Stimulated activated CD4-positive, alpha-beta T cell treated with anti-CD3 and anti-CD28 coated beads, Interleukin-4, amount 100 ng/mL, for 48 hours (primary cell): ENCODE measurements around the gene HES5.

ENCODE experiments used
- DNase-seq, 2 donors: peaks; one replicate each; pipeline ENCODE4 v3.0.0-alpha.2; 2020; ENCODE audit warnings: low read depth in 2 of 2

The HES5 gene

DNA sequence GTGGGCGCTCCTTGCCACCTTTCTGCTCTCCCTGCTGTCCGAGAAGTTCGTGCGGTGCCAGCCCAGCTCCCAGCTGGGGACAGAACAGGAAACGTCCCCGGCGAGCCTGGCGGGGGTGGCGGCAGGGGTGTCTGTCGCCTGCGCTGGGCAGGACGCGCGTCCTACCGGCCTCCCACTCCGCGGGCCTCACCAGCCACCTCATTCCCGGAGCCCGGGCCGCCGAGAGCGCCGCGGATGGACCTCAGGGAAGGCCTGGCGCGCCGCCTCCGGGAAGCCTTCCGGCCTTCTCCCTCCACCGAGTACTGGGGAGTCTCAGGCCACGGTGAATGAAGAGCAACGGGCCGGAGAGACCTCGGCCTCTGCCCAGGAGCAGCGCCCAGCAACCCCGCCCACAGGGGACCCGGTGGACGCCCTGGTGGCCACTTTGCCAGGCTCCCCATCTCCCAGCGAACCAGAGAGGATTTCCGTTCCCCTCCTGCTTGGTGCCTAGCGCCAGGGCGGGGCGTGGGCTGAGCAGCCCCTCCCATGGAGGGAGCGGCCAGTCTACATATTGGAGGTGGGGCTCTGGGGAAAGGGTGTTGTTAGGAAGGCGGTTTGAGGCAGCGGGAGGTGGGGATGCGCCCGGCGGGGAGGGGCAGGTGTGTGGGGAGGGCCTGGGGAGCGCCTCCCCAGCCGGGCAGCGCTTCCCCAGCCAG lies 16.6 kb upstream of the HES5 start:
- peak; percentile 76 to 78 for DNase-seq

DNA sequence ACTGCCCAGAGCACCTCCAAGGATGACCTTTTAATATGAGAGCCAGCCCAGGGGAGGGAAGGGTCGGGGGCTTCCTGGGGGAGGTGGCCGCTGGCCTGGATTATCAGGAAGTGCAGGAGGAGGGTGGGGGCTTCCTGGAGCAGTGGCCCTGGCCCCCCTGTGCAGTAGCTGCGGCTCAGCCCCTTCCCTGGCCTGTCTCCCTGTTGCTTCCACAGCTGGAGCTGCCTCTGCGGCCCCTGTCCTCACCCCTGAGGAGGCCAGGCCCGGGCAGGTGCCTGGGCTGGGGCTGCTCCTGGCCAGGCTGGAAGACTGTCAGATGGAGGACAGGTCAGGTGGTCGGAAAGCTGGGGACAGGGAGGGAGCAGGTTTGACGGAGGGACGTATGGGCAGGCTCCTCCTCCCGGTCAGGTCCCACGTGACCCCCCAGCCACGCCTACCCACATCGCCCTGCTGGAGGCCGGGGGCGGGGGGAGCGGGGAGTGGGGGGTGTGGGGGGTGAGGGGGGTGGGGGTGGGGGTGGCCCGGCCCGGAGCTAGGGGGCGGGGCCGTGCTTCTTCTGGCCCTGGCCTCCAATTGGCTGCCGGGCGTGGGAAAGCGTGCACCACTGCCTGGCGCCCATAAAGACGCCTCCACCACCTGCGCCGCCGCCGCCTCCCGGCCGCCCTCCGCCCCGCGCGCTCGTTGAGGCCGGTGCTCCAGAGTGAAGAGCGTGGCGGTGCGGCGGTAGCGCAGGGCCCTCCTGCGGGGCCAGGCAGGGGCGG lies 15.9 kb upstream of the HES5 start:
- DNase-seq: peak; percentile 74 to 79

GRCh38 chr1:2544875-2545640 lies 15.0 kb upstream of the HES5 start:
- DNase-seq: no peak

DNA sequence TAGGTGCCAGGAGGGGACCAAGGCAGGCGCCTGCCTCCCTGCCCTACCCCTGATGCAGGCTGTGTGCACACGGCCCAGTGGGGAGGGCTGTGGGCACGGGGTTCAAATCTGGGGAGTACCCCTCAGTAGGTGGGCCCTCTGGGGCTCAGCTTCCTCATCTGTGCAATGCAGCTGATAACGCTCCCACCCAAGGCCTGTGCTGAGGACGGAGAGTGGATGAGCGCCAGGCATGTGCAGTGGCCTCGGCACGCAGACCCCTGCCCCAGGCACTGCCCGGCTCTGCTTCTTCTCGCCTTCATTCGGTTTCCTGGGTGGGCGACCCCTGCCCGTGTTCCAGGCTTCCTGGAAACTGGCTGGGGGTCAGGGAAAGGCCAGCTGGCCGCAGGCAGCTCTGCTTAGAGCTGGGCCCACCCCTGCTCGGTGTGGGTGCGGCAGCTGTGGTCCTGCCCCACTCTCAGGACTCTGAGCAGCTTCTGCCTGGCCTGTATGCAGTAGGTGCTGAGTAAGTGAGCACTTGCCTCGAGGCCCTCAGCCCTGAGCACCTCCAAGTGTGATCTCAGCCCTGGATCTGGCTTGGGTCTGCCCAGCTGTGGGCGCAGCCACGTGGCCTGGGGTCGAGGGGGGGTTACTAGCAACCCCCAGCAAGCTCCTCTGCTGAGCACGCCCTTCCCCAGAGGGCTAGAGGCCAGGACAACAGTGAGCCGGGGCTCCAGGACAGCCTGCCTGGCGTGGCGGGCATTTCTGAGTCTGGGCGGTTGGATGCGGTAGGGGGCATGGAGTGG lies 14.2 kb upstream of the HES5 start:
- no peak for DNase-seq

DNA sequence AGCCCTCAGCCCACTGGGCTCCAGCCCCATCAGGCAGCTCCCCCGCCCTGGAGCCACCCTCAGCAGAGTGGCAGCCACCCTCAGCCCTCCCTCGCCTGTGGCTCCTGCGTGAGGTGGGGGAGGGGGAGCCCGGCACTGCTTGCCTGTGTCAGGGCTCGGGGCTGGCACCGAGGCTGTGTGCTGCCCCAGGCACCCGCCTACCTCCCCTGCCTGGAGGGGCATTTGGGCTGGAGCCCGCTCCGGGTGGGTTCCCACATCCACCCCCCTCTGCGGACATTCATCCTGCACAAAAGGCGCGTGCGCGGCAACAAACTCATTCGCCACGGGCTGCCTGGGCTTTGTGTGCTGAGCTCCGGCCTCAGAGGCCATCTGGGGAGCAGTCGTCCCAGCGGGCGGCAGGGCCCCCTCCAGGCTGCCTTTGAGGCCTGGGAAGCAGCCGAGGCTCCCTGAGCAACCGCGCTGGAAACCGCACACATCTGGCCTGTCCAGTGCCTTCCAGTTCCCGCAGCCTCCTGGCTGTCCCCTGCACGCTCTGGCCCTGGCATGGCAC lies 13.6 kb upstream of the HES5 start:
- DNase-seq: no peak

- no peak for DNase-seq
Measured at GRCh38 chr1:2542246-2542915, 12.3 kb upstream of the HES5 start.

DNA sequence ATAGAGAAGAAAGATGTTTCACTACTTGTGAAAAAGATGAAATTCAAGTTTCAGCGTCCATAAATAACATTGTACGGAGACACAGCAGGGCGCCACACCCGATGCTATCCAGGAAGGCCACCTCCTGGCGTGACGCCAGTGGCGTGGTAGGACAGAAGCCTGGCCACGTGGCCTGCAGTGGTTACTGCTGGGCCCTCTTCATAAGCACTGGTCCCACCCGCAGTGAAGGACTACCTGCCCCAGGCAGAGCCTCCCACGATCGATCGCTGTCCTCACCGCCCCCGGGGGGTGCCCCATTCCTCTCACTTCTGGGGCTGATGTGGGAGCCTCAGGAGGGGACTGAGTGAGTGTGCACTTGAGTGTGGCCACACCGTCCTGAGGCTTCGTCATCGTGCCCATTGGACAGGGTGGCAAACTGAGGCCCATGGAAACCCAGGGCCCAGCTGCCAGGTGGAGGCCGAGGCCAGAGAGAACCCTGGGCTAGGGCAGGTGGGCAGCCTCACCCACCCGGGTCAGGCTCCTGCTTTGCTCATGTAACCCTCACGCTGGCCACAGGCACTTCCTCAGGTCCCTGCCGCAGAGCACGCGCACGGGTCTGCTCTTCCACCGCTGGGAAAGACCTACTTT lies 11.7 kb upstream of the HES5 start:
- DNase-seq: no peak

DNA sequence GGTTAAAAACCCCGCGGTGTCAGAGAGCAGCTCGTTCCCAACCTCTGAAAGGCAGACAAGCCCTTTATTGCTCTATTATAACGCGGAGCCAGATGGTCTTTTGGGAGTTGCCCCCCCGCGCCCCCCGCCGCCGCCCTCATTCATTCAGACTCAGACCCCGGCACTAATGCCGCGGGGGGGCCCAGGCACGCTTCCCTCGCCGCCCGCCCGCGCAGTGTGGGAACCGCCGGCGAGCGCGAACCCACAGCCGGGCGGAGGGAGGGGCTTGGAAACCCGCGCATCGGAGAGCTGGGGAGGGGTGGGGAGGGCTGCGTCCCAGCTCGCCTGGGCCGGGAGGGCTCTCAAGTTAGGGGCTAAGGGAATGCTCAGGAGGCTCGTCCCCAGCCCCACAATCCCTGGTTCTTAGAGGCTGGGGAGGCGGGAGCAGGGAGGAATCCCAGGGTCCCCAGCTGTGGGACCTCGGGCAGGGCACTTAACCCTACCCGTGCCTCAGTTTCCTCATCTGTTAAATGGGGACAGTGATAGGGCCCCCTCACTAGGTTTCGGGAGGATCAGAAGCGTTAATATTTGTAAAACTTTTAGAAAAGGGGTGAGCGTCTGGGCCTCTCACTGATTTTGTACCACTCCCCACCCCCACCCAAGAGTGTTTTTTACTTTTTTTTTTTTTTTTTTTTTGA lies 10.9 kb upstream of the HES5 start:
- DNase-seq: no peak

GRCh38 chr1:2539312-2539907 lies 9.3 kb upstream of the HES5 start:
- DNase-seq: no peak

- DNase-seq: no peak
Measured at GRCh38 chr1:2538872-2539271, 8.8 kb upstream of the HES5 start.

- no peak for DNase-seq
Measured at GRCh38 chr1:2538376-2538775, 8.3 kb upstream of the HES5 start.

- DNase-seq: no peak
Measured at GRCh38 chr1:2537784-2538115, 7.7 kb upstream of the HES5 start.

DNA sequence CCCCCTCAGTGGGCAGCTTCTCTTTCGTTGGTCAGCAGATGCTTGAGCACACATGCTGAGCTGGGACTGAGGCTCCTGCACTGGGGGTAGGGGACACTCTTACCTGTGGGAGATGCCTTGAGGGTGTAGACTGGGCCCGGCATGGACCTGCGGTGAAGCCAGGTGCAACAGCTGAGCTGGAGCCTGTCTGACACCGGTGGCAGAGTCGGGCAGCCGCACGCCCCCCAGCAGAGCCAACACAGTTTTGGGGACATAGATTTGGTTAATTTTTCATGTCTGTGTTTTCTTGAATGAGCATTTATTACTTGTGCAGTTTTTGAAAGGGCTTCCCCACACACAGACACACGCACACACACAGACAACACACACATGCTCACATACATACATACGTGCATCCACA lies 5.9 kb upstream of the HES5 start:
- no peak for DNase-seq

DNA sequence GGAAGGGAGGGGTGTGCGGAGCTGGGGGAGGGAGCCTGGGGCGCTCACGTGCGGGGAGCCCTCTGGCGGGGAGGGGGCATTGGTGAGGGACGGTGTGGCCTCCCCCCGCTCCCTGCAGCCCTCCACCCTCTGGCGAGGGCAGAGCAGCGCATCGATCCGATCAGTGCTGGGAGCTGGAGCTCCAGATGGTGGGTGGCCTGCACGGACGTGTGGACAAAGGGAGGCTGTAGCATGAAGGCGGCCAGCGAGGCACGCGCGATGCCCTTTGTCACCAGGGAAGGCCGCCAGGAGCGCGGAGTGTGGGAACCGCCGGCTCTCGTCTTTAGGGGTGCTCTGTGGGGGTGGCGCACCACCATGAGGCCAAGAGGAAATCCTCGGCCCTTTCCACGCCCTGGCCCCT lies 5.4 kb upstream of the HES5 start:
- no peak for DNase-seq

GRCh38 chr1:2534687-2535441 lies 4.8 kb upstream of the HES5 start:
- no peak for DNase-seq

GRCh38 chr1:2534315-2534686 lies 4.2 kb upstream of the HES5 start:
- no peak for DNase-seq

GRCh38 chr1:2533365-2533764 lies 3.3 kb upstream of the HES5 start:
- DNase-seq: no peak

DNA sequence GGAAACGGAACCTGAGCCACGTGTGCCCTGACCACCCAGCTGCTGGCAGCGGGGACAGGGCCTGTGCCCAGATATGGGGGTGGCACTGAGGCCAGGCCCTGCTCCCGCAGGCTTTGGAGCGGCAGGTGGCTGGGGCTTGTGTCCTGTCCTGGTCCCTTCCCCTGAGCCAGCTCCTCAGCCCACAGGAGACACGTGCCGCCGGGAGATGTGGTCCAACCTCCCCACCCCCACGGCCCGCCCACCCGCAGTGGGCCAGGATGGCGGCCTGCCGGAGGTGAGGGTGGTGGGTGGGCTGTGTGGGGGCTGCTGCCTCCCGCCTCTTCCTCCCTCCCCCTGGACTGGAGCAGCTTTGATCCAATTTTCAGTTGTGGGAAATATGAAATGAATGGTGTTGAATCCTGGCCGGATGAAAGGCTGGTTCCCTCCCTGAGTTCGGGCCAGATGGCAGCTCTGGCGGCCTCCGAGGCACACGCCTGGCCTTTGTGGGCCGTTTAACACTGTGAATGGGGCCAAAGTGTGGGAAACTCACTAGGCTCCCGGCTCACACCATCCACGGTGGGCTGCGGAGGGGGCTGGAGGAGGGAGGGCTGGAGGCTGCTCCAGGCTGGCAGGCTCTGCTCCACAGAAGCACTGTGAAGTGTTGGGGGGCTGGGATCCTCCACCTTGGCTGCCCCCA lies 2.6 kb upstream of the HES5 start:
- no peak for DNase-seq
